OCI-LY3 (cell line): Measurements from ENCODE around the gene RIPK3.

Experiments
- H2AFZ ChIP-seq: fragments of 200-600, 300-600 bp; shearing (Covaris generic); 2 replicates; pipeline ENCODE4 v1.6.0; 2014; ENCODE audit warnings: antibody characterized with exemption, low read depth, low read length
- H3K27ac ChIP-seq: fragments of 200-600, 300-600 bp; sonication (generic); 2 replicates; pipeline ENCODE4 v1.5.1; 2014; ENCODE audit warnings: mild to moderate bottlenecking, low read length, moderate library complexity, mixed read lengths
- H3K27me3 ChIP-seq: fragments of 200-600, 300-600 bp; sonication (generic); 2 replicates; pipeline ENCODE4 v1.6.1; 2014; ENCODE audit warnings: low read depth, low read length, mixed read lengths
- H3K36me3 ChIP-seq: fragments of 200-600, 300-600 bp; sonication (generic); replicated peaks from 2 replicates; pipeline ENCODE3; 2014; ENCODE audit warnings: low read depth, low read length, mixed read lengths
- H3K4me1 ChIP-seq: fragments of 300-600, 200-600 bp; sonication (generic); 2 replicates; pipeline ENCODE4 v1.6.1; 2014; ENCODE audit warnings: low read length, mixed read lengths
- H3K4me2 ChIP-seq: fragments of 200-600, 300-600 bp; sonication (generic); 2 replicates; pipeline ENCODE4 v1.6.1; 2014; ENCODE audit warnings: low read length, mixed read lengths
- H3K4me3 ChIP-seq: fragments of 300-600, 200-600 bp; sonication (generic); 2 replicates; pipeline ENCODE4 v1.5.1; 2014; ENCODE audit warnings: antibody characterized with exemption, mild to moderate bottlenecking, low read length, moderate library complexity
- H3K79me2 ChIP-seq: fragments of 300-600, 200-600 bp; shearing (Covaris generic); 2 replicates; pipeline ENCODE4 v1.6.1; 2014; ENCODE audit warnings: mild to moderate bottlenecking, low read length, mixed read lengths
- H3K9ac ChIP-seq: fragments of 300-600, 200-600 bp; shearing (Covaris generic); 2 replicates; pipeline ENCODE4 v1.6.0; 2014; ENCODE audit warnings: mild to moderate bottlenecking, low read length, moderate library complexity
- H3K9me3 ChIP-seq: fragments of 200-600, 300-600 bp; shearing (Covaris generic); 2 replicates; pipeline ENCODE4 v1.6.1; 2014; ENCODE audit warnings: low read length, mixed read lengths; ENCODE audit not compliant: insufficient read depth
- H4K20me1 ChIP-seq: fragments of 200-600, 300-600 bp; sonication (generic); 2 replicates; pipeline ENCODE4 v1.6.1; 2016; ENCODE audit warnings: low read length, mixed read lengths; ENCODE audit not compliant: insufficient read depth
- CTCF ChIP-seq: fragments of 200-600, 300-600 bp; sonication (generic); IDR thresholded peaks from 2 replicates; pipeline ENCODE4 v1.5.1; 2014; ENCODE audit warnings: antibody characterized with exemption, low read length, low read depth
- EZH2phosphoT487 ChIP-seq: fragments of 200-600 bp; shearing (Covaris generic); IDR thresholded peaks from 2 replicates; pipeline ENCODE4 v1.6.1; 2018; ENCODE audit warnings: antibody characterized with exemption, mixed run types, low read depth

Gene RIPK3

GRCh38 chr14:24296341-24297157 lies 43.2 kb downstream of the RIPK3 start:
- Histone ChIP-seq H3K4me1 (peaks cover 33% of the 10 kb centered on the region), H3K27me3 (no peaks in the 10 kb centered on the region), H2AFZ (no peak overlapping the region), H3K27ac (no peak overlapping the region), H3K79me2 (peaks cover 19% of the 10 kb centered on the region), H3K9me3 (no peaks in the 10 kb centered on the region), H3K36me3 (peaks cover 13% of the 10 kb centered on the region), H3K9ac (no peak overlapping the region), H3K4me2 (peak overlapping the region; percentile 44), H4K20me1 (peaks cover 4% of the 10 kb centered on the region; the same call in 1 of the 2 replicates), H3K4me3 (no peak overlapping the region)
- TF ChIP-seq EZH2phosphoT487 (no peak), CTCF (peak; percentile 90)

- no peak overlapping the region for H3K4me2 ChIP-seq
- H3K9me3 ChIP-seq, result no peaks in the 10 kb centered on the region
- H3K36me3 ChIP-seq, result peaks cover 21% of the 10 kb centered on the region
- no peak for TF ChIP-seq EZH2phosphoT487
- no peak for TF ChIP-seq CTCF
- H3K9ac ChIP-seq, result no peak overlapping the region
- no peaks in the 10 kb centered on the region for H3K79me2 ChIP-seq
- peaks cover 24% of the 10 kb centered on the region for H4K20me1 ChIP-seq
- H2AFZ ChIP-seq, result no peak overlapping the region
- H3K27me3 ChIP-seq, result peaks cover 7% of the 10 kb centered on the region; the same call in 1 of the 2 replicates
- H3K27ac ChIP-seq, result no peak overlapping the region
- peaks cover 42% of the 10 kb centered on the region for H3K4me1 ChIP-seq
- no peak overlapping the region for H3K4me3 ChIP-seq
Measured at GRCh38 chr14:24293525-24293924, 46.3 kb downstream of the RIPK3 start.

GRCh38 chr14:24292118-24292807 lies 47.5 kb downstream of the RIPK3 start:
- H3K9me3 ChIP-seq, result no peaks in the 10 kb centered on the region
- TF ChIP-seq CTCF, result no peak
- TF ChIP-seq EZH2phosphoT487, result no peak
- no peak overlapping the region for H3K4me2 ChIP-seq
- H3K4me1 ChIP-seq, result peaks cover 39% of the 10 kb centered on the region
- no peak overlapping the region for H3K4me3 ChIP-seq
- peaks cover 11% of the 10 kb centered on the region for H3K27me3 ChIP-seq
- H2AFZ ChIP-seq, result no peak overlapping the region
- no peak overlapping the region for H3K9ac ChIP-seq
- no peaks in the 10 kb centered on the region for H3K79me2 ChIP-seq
- H3K27ac ChIP-seq, result no peak overlapping the region
- peaks cover 24% of the 10 kb centered on the region for H4K20me1 ChIP-seq
- H3K36me3 ChIP-seq, result peaks cover 21% of the 10 kb centered on the region

- Histone ChIP-seq H3K4me2 (peak overlapping the region; percentile 35), H3K4me3 (no peak overlapping the region)
- TF ChIP-seq CTCF (no peak), EZH2phosphoT487 (no peak)
Measured at GRCh38 chr14:24291446-24292117, 48.2 kb downstream of the RIPK3 start.

More at GRCh38 chr14:24291446-24292117, 48.2 kb downstream of the RIPK3 start:
- Histone ChIP-seq H3K79me2 (no peaks in the 10 kb centered on the region), H3K9me3 (no peaks in the 10 kb centered on the region), H3K27me3 (peaks cover 13% of the 10 kb centered on the region), H3K36me3 (peaks cover 21% of the 10 kb centered on the region), H3K9ac (no peak overlapping the region), H2AFZ (no peak overlapping the region), H3K27ac (no peak overlapping the region), H3K4me1 (peaks cover 33% of the 10 kb centered on the region), H4K20me1 (peaks cover 24% of the 10 kb centered on the region)
